H7 (cell line): ENCODE results near the gene SCN1A. TPM values are rescaled to one million over a fixed set of nuclear protein-coding genes. Genes with fewer than 3 reads are reported as not detected.

ENCODE experiments used
- DNase-seq: peaks from one replicate; pipeline ENCODE4 v3.0.0; 2012
- H3K27me3 ChIP-seq: 2 replicates; pipeline ENCODE4 v1.6.0; 2011; ENCODE audit warnings: mild to moderate bottlenecking, low read length; ENCODE audit not compliant: control insufficient read depth, insufficient read depth
- H3K36me3 ChIP-seq: replicated peaks from 2 replicates; pipeline ENCODE4 v1.5.1; 2011; ENCODE audit warnings: low read length; ENCODE audit not compliant: control insufficient read depth, insufficient read depth
- H3K4me3 ChIP-seq: 2 replicates; pipeline ENCODE4 v1.5.1; 2011; ENCODE audit warnings: low read depth, mild to moderate bottlenecking, control low read depth, low read length, moderate library complexity; ENCODE audit not compliant: insufficient read depth
- total RNA-seq: library from RNA; depleted of rRNA; stranded (reverse); fragments of >200 nt; shearing (Covaris generic); gene quantifications from 2 replicates; pipeline ENCODE4 v1.2.3, GENCODE V29; 2014; rRNA removed

SCN1A gene
- total RNA-seq: 0.07 and 0.10 TPM in 2 replicates

GRCh38 chr2:166127217-166128155 is at the start of gene SCN1A:
TSS of gene SCN1A (minus strand) at chr2:166128020. CDS start at chr2:166073621, 54,399 bp downstream.
- Histone ChIP-seq H3K36me3 (no peaks in the 10 kb centered on the region), H3K4me3 (no peak within 1 kb of the TSS), H3K27me3 (no peaks in the 10 kb centered on the region)
- peak; percentile 7 for DNase-seq

DNA sequence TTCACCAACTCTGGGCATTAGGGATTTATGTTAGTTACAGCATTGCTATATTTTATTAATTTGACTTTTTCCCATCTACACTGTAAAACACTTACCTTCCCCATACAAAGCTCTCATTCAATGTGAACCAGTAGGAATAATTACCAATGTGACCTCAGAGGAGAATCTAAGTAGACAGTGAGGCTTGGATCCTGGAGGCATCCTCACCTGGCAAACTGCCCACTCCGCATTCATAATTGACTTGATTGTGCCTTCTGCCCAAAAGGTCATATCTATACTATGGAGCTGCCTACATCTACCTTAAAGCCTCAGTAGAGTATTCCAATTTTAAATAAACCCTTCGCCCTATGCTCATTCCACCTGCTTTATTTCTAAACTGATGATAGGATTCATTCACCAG is 45.4 kb upstream of the SCN1A start:
- no peak for DNase-seq
- H3K27me3 ChIP-seq: no peaks in the 10 kb centered on the region

DNA sequence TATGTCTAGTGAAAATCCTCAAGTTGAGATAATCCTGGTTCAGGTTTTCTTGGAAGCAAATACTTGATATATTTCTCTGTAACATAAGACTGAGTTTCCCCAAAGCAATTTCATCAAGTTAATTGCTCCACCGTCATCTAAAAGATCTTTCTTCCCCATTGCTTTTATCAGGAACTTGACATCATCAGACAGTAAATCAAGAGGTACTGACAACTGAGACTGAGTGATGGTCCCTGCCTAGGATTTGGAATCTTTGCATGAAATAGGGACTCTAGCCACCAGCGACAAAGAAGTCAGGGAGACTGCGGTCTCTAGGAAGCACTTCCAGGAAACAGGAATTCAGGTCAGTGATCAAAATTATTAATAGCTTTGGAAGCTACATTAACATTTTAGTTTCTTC is 43.4 kb upstream of the SCN1A start:
- H3K27me3 ChIP-seq: no peaks in the 10 kb centered on the region
- no peak overlapping the region for H3K4me3 ChIP-seq
- DNase-seq: no peak
- no peaks in the 10 kb centered on the region for H3K36me3 ChIP-seq

More for the DNA sequence above, 45.4 kb upstream of the SCN1A start:
- H3K4me3 ChIP-seq: no peak overlapping the region
- H3K36me3 ChIP-seq: no peaks in the 10 kb centered on the region

DNA sequence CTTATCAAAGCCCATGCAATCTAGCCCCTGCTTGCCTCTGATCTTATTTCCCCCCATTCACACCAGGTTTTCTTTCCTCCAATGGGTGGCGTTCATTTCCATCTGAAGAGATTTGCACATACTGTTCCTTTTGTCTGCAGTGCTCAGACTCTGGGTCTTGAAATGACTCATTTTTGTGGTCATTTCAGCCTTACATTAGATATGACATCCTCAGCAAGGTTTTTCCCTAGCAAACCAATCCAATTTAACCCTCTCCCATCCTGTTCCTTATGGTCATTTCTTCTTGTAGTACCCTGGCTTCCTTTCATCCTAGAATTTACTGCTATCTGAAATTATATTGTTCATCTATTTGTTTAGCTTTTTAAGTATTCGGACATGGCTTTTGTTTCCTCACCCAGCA is 42.5 kb upstream of the SCN1A start:
- DNase-seq: no peak
- Histone ChIP-seq H3K4me3 (no peak overlapping the region), H3K36me3 (no peaks in the 10 kb centered on the region), H3K27me3 (no peaks in the 10 kb centered on the region)

DNA sequence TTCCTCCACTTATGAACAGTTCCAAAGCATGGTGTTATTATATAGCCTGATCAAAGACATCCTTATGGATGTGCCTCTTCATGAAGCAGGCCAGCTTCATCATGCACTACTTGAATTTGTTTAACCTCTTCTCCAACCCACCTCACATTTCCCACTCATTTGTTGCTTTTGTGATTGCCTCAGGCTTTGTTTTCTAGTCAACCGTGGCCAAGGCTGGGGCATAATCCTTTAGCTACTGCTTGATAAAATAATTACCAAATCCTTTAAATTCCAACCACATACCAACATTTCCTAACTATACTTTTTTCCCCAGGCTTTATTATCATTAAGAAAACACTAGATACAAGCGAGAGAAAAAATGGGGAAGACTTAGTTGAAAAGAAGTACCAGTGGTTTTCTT is 39.6 kb upstream of the SCN1A start:
- DNase-seq: no peak
- no peak overlapping the region for H3K4me3 ChIP-seq
- H3K36me3 ChIP-seq: no peaks in the 10 kb centered on the region
- no peaks in the 10 kb centered on the region for H3K27me3 ChIP-seq

DNA sequence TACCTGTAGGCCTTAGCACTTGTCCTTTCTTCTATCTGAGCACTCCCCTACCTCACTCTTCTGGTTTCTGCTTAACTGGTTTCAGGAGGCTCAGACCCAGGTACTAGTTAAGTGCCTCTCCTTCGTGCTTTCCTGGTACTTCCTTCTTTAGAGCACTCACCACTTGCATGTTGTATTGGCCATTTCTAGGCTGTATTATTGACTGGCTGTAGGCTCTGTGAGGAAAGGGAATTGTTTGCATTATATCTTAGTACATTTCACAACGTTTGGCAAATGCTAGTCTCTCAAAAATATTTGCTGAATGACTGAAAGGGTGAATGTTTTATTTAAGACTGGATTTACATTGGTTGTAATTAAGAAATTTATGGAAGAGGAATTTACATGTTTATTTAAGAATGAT is 36.0 kb upstream of the SCN1A start:
- Histone ChIP-seq H3K4me3 (no peak overlapping the region), H3K36me3 (no peaks in the 10 kb centered on the region), H3K27me3 (no peaks in the 10 kb centered on the region)
- DNase-seq: no peak

DNA sequence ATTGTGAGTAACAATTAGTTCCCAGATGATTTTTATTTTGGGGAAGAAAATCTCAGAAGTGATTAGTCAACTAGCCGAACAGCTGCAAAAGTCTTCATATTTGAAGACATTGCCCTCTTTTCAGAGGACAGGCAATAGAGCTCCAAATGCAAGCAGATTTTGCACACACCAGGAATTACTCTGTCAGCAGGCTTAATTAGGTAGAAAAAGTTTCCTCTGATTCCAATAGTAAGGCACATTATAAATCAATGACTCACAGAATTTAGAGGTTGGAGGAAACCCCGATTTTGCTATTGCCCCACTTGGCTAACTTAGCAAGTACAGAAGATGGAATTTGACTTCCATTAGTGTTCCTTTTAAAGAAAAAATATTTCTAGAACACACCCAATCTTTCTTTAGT is 30.7 kb upstream of the SCN1A start:
- Histone ChIP-seq H3K27me3 (no peaks in the 10 kb centered on the region), H3K36me3 (no peaks in the 10 kb centered on the region), H3K4me3 (no peak overlapping the region)
- DNase-seq: no peak

DNA sequence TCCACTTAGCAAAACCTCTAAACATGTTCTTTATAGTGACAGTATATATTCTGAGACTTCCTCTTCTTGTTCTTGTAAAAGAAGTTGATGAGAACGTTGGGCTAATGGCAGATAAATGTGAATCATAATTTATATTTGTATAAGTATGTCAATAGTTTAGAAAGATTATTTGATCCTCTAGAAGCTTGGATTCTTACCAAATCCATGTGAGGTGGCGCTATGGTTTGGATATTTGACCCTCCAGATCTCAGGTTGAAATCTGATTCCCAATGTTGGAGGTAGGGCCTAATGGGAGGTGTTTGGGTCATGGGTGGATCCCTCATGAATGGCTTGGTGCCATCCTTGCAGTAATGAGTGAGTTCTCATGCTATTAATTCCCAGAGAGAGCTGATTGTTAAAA is 29.8 kb upstream of the SCN1A start:
- Histone ChIP-seq H3K4me3 (no peak overlapping the region), H3K27me3 (no peaks in the 10 kb centered on the region), H3K36me3 (no peaks in the 10 kb centered on the region)
- DNase-seq: no peak

- Histone ChIP-seq H3K36me3 (no peaks in the 10 kb centered on the region), H3K27me3 (no peaks in the 10 kb centered on the region), H3K4me3 (no peak overlapping the region)
- DNase-seq: no peak
Observed at GRCh38 chr2:166156985-166157490, 29.2 kb upstream of the SCN1A start.

GRCh38 chr2:166155589-166155988 is 27.8 kb upstream of the SCN1A start:
- no peaks in the 10 kb centered on the region for H3K27me3 ChIP-seq
- H3K36me3 ChIP-seq: no peaks in the 10 kb centered on the region
- no peak overlapping the region for H3K4me3 ChIP-seq
- no peak for DNase-seq

DNA sequence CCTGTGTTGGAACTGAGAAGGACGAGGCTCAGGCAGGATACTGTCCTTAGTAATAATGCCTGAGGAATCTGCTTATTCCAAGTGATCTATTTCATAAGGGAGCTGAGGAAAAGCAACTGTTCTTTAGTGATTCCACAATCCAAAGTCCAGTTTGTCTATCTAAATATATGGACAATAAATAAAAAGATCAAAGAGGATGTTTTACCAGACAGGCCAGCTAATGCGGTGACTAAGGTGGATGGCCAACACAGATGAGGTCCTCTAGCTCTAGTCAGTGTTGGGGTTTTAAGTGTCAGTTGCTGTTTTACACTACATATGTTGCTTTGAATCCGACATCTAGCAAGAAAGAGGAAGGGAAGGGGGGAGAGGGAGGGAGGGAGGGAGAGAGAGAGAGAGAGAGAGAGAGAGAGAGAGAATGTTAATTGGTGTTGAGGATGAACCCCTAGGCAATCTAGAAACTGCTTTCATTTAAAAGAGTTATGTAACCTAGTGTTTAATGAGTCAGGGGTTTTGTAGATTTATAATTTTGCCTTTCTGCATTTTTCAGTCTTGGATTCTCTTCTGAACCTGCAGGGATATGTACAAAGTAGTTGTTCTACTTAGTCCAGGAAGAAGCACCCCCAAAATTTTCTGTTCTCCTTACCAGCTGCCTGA is 27.0 kb upstream of the SCN1A start:
- no peak for DNase-seq
- Histone ChIP-seq H3K4me3 (no peak overlapping the region), H3K27me3 (no peaks in the 10 kb centered on the region), H3K36me3 (no peaks in the 10 kb centered on the region)

GRCh38 chr2:166152064-166152463 is 24.2 kb upstream of the SCN1A start:
- H3K27me3 ChIP-seq: no peaks in the 10 kb centered on the region
- DNase-seq: no peak
- H3K36me3 ChIP-seq: no peaks in the 10 kb centered on the region
- no peak overlapping the region for H3K4me3 ChIP-seq

GRCh38 chr2:166148500-166149400 is 20.9 kb upstream of the SCN1A start:
- H3K4me3 ChIP-seq: no peak overlapping the region
- H3K36me3 ChIP-seq: no peaks in the 10 kb centered on the region
- peak; percentile 36 for DNase-seq
- H3K27me3 ChIP-seq: no peaks in the 10 kb centered on the region

DNA sequence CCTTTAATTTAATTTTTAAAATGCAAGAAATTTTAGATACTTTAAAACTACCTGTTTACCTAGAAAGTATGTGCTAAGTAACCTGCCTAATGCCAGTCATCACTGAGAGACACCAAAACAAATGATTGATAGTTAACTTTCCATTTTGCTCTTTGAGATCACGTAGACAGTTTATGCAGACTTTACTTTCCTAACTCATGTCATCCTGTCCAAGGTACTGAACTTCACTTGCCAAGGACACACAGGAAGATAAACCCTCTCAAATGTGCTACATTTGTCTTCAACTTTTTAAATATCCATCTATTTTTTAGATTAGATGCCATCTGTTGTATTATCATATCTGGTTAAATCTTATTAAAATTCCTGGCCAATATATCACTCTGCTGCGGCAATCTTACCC is 20.1 kb upstream of the SCN1A start:
- Histone ChIP-seq H3K27me3 (no peaks in the 10 kb centered on the region), H3K36me3 (no peaks in the 10 kb centered on the region)

More for the DNA sequence above, 20.1 kb upstream of the SCN1A start:
- H3K4me3 ChIP-seq: no peak overlapping the region
- DNase-seq: no peak
